ENCODE measurements around the gene PRKG1.

Gene PRKG1

DNA sequence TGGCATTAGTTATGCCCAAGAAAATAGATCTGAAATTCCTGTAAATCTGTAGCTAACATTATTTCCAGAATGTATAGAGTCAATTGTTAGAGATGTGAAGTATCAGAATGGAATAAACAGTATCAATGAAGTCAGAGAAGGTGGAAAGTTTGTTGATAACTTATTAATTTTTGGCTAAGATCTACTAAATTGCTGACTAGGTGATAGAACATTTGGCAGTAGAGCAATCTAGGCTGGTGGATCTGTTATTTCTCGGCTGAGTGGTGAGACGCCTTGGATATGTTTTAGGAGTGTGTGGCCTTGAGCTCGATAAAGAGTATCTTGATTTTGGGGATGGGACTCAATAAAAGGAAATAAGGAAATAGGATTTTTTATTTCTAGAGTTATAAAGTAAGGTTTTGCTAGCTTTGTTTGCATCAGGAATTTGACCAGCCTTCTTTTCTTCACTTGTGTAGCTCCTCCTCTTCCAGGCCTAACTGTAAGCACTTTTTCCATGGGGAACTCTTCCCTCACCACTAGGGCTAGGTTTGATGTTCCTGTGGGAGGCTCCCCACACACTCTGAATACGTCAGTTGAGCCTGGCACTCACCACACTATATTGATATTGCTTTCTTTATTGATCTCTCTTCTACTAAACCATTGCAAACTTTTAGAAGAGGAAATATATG, 711.9 kb downstream of the PRKG1 start:
- DNase-seq = no peak

DNA sequence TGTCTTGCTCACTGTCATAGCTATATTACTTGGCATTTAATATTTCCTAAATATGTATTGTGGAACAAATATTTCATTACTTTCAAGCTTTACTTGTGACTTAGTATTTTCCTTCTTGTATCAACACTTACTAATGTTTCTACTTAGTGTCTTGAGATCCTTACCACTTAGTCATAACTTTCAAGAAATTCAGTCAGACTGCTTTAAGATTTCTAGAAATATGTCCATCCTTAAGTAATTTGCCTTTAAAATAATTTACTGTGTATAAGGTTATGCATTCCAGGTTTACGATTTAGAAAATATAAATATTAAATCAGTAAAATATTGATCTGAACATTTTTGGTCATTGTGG, 712.4 kb downstream of the PRKG1 start:
- no peak for DNase-seq

DNA sequence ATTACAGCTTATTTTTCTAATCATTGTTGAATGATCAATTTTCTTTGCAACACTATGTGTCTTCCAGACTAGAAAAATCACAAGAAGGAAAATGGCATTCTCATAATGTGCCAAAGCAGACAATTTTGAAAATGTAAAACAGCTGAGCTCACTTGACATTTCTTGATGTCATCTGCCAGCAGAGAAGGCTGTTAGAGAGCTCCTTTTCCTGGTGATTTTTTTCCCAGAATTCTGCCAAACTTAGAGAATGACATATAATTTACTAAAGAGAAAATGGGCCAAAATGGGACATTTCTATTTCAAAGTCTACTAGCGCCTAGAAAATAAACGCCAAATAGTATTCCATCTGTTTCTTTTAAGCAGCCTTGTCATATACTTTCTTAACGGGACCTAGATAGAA, 714.0 kb downstream of the PRKG1 start:
- no peak for DNase-seq

DNA sequence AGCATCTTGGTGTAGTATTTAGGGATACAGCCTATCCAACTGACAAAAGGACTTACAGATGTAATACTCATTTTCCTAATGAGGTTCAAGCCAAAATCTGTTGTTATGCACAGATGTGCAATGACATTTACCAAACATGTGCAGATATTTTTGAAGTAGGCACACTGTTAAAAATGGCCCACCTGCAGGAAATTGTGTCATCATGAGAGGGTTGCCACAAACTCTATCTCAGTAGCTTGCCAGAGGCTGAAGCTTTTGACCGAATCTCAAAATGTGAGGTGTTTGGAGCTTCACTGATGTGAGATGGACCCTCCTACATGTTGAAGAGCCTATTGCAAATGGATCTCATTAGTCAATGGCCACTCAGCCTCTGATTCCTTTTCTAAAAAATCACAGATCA, 714.8 kb downstream of the PRKG1 start:
- DNase-seq = no peak

DNA sequence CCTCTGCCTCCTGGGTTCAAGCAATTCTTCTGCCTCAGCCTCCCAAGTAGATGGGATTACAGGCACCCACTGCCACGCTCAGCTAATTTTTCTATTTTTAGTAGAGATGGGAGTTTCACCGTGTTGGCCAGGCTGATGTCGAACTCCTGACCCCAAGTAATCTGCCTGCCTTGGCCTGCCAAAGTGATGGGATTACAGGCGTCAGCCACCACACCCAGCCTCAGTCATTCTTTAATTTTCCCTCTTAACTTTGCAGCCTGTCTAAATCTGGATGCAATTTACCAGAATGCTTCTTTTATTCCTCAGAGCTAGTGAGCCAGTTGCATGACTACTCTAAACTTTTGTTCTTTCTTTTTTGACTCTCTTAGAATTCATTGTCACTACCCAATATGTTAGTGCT, 715.6 kb downstream of the PRKG1 start:
- no peak for DNase-seq

DNA sequence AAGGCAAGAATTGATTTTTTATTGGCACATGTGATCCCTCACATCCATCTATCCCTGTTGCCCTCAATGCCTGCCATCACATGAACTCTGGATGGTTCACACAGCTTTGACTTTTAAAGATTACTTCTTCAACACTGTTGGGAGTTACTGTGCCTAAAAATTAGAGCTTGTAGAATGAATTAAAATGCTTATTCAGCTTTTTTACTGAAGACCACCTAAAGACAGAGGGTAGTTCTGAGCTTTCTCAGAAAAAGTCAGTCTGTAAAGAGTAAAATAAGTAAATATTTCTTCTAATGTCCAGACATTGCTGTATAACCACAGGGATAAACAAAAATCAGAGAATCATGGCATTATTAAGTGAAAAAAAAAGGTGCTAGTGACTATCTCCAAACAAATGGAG, 718.4 kb downstream of the PRKG1 start:
- DNase-seq = no peak

DNA sequence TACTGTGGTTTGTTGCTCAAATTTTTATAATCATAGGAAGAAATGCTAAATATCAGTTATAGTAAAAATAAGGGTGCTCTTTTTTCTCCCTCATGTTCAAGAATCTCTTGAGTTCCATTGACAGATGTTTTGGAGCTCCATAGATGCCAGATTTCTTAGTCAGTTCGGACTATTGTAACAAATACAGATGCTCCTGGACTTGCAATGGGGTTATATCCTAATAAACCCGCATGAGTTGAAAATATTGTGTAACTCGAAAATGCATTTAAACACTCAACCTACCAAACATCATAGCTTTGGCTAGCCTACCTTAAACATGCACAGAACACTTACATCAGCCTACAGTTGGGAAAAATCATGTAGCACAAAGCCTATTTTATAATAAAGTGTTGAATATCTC, 725.8 kb downstream of the PRKG1 start:
- DNase-seq = no peak

DNA sequence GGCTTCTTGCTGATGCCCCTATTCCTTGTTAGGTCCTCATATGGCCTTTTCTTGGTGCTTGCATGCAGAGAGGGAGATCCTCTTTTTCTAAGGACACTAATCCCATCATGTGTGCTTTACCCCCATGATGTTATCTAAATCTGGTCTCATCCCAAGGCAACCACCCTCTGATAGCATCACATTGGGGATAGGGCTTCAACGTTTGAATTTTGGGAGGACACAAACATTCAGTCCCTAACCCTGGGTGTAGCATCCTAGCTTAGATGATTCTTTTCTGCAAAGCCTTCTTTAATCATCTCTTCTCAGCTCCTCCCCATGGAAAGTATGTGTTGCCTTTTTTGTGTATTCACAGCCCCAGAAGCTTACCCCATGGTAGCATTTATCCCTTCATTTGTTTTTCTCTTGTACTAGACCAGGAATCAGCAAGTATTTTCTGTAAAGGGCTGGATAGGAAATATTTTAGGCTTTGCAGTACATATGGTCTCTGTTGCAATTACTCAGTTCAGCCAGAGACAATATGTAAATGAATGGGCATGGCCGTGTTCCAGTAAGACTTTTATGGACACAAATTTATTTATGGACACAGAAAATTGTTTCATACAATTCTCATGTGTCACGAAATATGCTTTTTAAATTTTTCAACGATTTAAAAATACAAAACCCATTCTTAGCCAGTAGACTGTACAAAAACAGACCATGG, 726.6 kb downstream of the PRKG1 start:
- DNase-seq = no peak

DNA sequence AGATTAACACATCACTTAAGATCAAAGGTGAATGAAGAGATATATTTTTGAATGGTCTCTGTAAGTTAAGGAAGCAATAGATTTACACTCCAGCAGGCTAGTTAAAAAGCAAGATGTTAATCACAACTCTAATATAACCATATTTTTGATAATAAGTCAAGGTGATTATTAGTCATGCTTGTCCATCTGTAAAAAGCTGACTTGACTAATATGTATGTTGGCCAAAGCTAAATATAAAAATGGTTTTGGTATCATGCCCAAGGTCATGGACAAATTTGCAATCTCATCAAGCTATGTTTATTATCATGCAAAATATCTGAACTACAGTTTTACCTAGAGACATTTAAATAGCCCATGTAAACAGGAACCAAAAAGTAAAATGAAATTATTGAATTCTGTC, 727.7 kb downstream of the PRKG1 start:
- no peak for DNase-seq

DNA sequence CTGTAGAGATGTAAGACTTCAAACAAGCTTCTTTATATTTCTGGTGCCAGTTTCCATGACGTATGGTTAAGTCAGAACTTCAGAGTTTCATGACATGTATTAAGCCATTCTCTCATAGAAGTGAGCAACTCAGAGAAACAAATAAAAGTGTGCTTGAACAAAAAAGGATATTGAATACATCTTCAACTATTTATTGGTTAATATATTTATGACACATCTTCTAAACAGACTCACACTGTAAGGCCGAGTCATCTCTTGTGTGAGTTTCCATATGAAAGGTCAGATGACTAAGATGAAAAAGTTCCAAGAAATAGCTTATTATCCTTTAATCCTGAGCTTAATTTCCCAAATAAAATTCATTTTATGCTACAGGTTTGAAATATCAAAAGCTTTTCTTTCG, 730.6 kb downstream of the PRKG1 start:
- no peak for DNase-seq

DNA sequence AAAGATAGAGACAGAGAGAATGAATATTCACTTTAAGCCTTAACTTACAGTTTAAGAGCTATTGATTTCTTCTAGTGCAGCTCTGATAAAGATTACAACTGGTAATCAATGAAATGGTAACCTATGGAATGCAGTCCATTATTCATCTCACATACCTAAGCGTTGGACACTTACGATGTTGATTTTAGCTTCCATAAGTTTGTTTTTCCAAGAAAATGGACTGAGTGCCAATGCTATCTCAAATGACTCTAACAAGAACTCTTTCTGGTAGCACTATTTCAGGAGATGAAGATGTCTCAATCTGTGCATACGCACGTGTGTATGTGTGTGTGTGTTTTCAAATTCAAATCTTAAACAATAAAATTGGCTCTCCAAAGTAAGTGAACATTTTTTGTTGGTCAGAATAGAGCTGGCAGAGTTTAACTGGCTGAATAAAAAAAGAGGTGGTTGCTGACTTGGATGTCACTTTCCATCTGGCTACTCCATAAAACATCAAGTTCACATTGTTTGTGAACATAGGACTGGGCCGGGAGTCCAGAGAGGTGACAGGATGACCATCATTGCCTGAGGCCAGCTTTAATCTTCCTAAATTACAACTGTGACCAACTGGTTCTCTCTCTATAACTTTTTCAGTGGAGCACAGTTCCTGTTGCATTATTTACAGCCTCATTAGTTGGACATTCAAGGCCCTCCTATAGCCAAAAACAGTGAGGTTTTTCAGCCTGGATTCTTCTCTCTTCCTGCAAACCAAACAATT, 732.0 kb downstream of the PRKG1 start:
- no peak for DNase-seq

DNA sequence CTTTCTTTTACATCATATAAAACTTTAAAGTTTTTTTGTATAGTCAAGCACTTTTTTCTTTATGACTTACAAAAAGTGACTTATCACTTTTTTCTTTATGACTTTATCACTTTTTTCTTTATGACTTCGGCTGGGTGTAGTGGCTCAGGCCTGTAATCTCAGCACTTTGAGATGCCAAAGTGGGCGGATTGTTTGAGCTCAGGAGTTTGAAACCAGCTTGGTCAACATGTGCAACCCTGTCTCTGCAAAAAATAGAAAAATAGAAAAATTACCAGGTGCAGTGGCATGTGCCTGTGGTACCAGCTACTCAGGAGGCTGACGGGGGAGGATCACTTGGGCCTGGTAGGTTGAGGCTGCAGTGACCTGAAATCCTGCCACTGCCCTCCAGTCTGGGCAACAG, 733.9 kb downstream of the PRKG1 start:
- DNase-seq = no peak

DNA sequence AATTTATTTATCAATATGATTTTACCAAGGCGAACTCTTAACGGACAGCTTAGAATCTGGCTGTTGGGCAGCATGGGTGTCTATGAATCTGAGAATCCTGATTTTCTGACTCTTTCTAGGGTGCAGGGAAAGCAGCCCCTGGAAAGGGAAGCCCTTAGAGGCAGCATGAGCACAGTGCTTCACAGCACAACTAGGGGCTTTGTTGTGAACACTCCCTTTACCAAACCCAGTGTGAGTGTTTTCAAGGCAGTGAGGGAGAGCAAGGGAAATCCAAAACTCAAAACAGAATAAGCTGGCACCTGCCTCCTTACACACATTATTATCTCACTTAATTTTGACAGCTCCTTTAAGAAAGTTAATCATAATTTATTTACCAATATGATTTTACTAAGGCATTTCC, 741.4 kb downstream of the PRKG1 start:
- no peak for DNase-seq

DNA sequence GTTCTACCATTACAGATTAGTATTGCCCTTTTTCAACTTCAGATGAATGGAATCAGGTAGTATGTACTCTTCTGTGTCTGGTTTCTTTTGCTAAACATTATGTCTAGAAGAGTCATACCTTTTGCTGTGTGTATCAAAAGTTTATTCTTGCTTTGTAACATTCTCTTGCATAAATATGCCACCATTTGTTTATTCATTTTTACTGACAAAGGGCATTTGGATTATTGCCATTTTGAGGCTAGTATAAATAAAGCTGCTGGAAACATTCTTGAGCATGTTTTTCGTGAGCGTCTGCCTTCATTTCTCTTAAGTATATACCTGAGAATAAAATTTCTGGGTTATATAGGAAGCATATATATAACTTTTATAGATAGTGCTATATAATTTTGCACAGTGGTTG, 746.8 kb downstream of the PRKG1 start:
- DNase-seq = no peak

DNA sequence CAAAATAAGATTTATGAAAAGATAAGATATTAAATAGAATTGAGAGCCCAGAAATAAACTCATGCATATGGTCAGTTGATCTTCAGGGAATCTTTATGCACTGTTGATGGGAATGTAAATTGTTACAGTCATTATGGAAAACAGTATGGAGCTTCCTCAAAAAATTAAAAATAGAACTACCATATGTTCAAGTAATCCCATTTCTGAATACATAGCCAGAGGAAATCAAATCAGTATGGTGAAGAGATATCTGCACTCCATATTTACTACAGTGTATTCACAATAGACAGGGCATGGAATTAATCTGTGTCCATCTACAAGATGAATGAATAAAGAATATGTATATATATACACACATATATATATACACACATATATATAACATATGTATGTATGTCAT, 747.5 kb downstream of the PRKG1 start:
- DNase-seq = no peak

DNA sequence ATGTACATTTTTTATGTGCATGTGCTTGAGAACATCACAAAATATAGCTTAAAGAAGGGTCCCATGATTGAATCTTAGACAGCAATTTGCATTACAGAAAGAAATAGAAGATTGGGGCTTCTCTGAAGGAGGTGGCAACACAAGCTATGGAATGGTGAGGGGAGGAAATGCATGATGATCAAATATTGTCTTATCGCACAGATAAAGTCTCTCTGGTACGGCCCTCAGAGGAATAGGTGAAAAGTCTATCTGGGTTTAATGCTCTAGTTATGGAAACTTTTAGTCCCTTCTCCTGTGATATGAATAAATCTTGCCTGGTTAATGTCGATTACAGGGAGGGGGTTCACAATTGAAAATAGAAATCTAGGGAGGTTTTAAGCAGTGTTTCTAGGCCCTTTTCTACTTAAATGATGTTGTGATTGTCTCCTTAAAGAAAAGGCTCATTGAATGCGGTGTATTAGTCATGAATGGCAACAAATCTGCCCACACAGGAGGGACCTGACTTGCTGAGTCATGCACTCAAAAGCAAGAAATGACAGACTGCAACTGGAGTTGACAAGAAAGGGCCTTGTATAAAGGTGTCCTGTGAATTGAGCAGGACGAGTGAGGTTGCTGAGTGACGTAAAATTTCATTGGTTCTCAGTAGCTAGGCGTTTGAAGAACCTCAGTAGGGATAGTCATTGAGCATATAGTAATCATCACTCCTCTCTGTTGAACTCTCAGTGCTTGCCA, 758.5 kb downstream of the PRKG1 start:
- no peak for DNase-seq

DNA sequence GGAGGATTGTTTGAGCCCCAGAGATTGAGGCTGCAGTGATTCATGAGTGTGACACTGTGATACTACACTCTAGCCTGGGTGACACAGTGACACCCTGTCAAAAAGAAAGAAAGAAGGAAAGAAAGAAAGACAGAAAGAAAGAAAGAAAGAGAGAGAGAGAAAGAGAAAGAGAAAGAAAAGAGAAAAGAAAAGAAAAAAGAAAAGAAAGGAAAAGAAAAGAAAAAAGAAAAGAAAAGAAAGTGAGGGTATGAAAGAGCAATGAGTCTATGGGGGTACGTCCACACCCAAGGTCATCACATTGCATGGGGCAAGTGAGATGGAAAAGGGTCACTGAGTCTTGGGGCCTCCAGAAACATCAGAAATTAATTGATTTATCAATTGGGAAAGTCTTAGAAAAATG, 760.3 kb downstream of the PRKG1 start:
- no peak for DNase-seq

DNA sequence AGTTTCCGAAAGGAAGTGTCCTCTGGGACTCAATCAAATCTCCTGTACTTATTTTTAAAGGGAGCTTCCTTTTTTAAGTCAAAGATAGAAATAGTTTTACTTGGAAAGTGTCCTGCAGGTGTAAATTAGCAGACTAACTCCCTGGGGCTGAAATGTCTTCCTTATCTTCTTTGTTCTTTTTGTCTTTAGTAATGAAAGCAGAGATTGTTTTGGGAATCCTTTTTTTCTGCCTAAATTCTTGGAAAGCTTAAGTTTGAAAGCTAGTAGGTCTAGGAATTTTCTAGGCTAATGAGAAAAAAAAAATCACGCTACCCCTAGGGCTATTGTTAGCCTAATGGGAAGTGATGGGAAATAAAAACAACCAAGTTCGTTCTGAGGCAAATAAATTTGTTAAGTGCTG, 764.2 kb downstream of the PRKG1 start:
- no peak for DNase-seq

DNA sequence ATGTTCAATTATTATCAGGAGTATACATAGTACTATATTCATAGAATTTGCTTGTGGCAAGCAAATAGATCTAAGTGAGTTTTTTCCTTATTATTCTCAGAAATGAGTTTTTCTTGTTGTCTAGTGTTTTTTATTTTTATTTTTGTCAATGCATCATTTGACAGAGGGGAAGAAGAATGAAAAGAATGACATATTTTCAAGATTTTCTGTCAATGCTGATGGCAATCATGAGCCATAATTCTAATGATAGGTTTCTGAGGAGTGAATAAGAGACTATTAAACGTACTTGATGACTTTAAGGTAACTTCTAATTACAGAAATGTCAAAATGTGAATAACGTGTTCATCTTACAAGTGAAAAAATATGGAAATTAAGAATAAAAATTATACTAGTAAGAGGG, 769.7 kb downstream of the PRKG1 start:
- no peak for DNase-seq

DNA sequence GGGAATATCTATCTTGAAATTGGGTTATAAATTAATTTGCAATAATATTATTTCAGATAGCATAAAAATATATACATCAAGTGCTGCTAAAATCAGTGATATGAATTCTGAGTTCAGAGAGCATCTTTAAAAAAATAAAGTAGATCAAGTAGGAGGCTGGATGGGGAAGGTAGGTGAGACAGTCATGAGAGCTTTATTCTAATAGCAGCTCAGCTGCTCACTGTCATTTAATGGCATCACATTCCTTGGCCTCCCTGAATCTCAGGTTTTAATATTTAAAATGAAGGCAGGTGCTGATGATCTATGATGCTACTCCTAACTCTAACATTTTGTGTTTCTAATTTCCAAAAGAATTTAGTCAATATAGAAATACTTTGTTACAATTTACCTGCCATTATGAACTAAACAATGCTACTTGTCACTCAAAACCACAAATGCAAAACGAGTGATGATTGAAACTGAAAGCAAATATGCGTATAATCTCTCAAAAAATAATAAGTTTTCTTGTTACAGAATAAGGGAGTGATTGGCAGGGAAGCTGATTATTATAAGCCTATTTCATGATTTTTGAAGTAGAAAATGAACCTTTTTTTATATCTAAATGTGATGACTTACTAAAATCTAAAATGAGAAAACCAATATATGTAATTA, 772.7 kb downstream of the PRKG1 start:
- no peak for DNase-seq

DNA sequence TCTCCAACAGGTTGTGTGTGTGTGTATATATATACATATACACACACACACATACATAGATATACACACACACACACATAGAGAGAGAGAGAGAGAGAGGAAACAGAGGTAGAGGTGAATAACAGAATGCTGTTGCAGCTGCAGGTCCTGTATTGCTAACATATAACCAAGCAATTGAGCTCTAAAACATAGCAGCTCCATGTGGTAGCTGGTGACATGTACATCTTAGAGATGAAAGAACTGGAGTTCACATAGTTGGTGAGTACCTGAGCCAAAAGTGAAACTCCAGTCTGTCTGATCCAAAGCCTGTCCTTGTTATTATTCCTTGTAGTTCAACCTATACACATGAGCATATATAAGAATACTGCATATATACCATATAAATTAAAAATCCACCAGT, 778.0 kb downstream of the PRKG1 start:
- no peak for DNase-seq

DNA sequence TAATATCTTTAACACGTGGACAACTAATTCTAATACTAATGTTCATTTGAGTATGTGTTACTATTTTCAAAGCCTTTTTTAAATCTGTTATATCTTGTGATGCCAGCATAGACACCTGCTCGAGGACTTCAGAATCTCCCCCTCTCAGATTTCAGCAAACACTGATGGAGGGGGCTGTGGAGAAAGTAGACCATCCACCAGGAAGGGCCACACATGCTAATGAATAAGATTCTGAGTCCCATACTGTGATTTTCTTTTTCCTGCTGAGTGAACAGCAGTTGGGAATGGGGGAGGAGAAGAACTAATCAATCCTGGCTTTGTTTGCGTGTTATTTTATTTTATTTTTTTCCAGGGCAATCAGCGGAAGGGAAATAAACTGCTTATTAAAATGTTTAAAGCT, 783.0 kb downstream of the PRKG1 start:
- DNase-seq = no peak

DNA sequence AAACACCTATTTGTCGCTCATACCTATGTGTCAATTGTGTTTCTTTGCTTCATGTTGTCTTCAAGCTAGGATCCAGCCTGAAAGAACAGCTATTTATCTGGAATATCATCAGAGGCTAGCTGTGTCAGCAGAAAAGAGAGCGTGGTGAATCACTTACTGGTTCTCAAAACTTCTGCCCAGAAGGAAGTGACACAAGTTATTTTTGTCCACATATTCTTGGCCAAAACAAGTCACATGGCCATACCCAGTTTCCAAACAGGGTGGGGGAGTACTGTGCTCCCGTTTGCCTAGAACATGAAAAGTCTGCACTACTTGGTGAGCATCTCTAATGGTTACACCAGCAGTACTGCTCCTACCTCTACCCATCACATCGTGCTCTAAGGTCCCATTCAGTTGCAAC, 786.0 kb downstream of the PRKG1 start:
- no peak for DNase-seq

Measured in NCI-H2081 treated with DMSO at 0.1 percent for 48 hours (cell line).